HG03521 (cell line): Measurements from ENCODE around the gene PPP1R18.

ENCODE experiments used
- ATAC-seq: cut with Tn5 transposase; IDR thresholded peaks from one replicate; pipeline ENCODE4 v1.9.1; 2021; ENCODE audit warnings: mild to moderate bottlenecking, moderate library complexity; ENCODE audit not compliant: unreplicated experiment

The PPP1R18 gene

DNA sequence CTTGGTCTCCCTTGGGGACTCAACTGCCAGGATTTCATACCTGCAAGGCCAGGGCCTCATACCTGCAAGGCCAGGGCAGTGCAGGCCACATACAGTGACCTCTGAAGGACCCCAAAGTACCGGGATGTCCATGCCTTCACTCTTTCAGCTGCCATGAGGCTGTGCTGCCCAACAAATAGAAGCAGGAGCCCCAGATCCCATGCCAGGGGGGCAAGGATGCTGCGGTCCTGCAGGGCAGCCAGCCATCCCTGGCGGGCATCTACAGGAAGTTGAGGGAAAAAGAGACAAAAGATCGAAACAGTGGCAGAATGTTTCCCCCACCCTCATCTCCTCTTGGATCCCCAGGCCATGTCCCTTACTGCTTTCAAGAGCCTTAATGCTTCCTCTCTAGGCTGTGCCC lies 3.5 kb upstream of the PPP1R18 start:
- ATAC-seq = no peak

DNA sequence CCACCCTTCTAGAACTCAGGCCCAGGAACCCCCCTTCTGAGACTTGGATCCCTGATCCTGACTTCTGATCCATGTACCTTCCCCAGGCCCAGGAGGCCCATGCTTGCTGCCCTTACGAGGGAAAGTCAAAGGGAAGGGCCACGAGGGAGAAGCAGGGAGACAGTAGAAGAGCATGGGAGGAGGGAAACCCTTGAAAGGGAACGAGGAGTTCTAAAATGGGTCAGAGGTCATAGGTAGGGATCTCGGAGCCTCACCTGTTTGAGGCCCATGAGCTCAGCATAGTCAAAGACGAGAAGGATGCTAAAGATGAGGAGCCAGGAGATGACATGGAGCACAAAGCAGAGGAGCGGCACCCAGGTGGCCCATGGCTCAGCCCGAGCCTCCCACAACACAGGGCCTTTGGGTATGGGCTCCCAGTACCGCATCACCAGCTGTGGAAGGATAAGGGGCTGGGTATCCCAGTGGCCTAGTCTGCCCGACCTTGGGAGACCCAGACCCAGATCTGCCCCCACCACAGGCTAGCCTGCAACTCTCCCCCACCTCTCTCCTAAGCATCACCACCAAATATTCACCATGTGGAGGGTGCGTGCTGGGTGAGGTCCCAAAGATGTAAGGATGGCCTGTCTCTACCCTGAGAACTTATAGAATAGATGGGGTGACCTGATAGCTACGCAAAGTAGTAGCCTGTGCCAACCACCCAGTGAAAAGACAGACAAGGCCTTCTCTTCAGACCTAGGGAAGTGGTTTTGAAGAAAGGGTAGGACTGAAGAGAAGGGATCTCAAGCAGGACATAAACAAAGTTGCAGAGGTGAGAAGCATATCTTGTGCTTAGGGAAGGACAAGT lies 2.8 kb upstream of the PPP1R18 start:
- no peak for ATAC-seq

DNA sequence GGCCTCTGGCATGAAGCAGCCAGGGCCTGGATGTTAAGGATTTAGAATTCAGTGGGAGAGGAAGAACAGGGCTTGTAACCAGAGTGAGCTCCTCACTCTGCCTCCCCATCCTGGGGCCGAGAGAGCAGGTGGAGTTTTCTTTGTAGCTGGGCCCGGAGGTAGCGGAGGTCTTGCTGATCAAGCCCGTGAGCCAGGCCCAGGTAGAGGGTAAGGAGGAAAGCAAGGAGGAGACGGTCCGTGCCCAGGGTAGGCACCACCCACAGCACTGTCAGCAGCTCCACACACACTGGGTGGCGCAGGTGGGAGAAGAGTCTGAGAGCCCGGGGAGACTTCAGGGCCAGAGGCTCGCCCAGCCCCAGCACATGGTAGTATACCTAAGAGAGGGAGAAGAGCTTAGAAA lies 2.1 kb upstream of the PPP1R18 start:
- no peak for ATAC-seq

DNA sequence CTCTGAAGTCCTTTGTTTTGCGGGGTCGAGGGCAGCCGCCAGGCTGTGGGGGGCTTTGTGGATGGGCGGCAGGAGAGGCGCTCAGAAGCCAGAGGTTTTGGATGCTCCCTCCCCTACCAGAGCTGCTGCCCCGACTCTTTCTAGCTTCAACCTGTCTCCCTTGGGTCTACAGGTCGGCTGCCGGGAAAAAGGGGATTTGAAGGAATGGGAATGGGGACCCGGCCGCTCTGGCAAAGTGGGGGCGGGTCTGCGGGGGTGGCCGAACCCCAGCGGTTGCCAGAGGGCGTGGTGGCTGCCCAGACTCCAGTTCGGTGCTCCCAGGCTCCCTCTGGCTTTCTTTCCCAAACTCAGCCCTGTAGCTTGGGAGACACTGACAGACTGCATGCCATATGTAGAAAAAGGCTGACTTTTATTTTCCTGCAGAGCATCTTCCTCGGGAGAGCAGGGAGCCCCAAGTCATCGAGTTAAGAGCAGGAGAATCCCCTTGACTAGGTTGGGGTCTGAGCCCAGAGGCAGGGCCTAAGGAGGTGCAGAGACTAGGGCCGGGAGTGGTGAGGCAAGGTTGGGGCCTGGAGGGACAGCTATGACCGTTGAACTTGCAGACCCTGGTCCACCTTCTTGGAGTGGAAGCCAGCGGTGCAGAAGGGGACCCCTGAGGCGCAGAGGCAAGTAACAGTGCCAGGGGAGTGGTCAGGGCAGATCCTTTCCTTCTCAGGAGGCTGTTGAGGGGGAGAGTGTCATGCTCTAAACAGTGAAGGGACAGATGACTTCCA lies 1.4 kb upstream of the PPP1R18 start:
- no peak for ATAC-seq

DNA sequence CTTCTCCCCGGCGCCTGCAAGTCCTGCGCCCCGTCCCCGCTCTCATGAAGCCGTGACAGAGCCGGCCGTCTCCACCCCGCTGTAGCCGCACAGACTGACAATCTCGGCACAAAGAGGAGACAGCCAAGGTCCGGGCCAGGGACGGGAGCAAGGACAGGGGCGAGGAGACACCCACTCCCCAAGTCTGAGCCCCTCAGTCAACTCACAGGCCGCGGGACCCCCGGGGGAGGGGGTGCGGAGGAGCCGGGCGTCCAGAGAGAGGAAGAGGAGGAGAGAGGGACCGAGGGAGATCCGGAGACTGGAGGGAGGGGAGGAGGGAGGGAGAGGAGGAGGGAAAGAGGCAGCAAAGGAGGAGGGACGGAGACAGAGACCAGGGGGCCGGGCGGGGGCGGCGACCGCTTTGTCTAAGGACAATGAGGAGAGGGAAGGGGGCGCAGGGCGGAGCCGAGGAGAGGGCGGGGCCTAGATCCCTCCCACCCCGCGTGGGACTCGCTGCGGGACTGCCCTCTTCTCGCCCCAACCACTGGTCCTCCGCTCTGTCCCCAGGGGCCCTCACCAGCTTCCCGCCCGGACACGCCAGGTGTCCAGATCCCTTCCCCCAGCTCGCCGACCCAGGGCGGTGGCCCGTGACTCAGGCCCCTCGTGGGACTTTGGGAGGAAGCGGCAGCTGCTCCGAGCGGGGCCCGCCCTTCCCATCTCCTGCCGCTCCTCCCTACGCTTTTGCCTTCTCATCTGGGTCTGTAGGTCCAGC lies 638 bp upstream of the PPP1R18 start:
- ATAC-seq = peak; percentile 46

DNA sequence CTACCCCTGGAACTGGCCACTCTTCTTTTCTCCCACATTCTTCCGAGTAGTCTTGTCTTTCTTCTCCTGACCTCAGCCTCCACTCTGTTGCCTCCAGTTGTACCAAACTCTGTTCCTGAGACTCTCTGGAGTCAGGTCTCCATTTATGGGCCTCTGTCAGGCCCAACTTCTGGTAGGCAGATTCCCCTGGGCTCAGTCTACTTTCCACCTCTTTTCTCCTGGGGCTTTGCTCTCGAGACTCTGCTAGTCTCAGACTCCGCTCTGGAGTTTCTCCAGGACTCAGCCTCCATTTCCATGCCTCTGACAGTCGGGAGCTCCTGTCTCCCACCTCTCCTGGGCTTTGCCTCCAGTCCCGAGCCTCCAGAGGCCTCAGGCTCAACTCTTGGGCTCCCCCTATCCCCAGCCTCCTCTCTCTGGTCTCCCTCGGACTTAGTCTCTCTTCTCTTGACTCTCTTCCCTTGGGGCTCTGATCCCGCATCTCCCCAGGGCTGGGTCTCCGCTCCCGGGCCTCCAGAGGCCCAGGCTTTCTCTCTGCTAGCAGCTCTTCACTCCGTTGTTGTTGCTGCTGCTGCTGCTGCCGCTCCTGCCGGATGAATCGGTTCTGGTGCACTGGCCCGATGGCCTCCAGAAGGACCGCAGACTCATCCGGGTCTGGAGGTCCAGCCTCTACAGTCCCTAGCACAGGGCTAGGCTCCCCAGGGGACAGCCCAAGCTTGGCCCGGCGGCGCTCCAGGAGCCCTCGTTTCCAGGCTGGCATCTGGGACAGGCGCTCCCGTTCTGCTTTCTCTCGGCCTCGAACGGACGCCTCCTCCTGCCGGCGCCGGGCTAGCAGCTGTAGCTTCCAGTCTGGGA lies 1.1 kb downstream of the PPP1R18 start:
- ATAC-seq = no peak

DNA sequence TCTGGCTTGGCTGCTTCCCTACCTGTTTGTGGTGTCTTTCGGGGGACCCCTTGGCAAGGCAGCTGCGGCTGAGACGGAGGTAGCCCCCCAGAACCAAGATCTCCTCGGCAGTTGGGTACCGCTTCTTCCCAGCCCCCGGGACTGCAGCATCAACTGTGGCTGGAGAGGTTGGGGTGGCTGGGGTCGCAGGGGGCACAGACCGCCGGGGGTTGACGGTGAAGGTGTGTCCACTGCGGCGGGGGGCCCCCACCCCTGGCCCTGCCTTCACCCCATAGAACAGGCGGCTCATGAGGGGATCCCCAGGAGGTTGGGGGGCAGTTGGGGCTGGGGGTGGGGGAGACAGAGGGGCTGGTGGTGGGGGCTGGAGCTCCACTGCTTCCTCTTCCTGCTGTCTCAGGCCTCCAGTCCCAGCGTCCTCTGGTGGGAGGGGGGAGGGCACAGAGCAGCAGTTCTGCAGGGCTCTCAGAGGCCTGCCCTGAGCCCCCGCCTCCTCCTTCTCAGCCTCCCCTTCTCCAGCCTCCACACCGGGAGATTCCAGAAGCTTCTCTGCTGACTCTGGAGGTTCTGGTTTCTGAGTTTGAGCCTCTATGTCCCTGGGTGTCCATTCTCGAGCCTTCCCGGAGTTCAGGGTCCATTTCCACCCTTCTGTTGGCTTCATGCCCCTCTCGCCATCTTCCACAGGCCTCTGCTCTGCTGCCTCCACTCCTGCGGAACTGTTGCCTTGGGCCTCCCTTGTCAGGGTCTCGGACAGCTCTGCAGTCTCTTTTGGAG lies 1.9 kb downstream of the PPP1R18 start:
- no peak for ATAC-seq

DNA sequence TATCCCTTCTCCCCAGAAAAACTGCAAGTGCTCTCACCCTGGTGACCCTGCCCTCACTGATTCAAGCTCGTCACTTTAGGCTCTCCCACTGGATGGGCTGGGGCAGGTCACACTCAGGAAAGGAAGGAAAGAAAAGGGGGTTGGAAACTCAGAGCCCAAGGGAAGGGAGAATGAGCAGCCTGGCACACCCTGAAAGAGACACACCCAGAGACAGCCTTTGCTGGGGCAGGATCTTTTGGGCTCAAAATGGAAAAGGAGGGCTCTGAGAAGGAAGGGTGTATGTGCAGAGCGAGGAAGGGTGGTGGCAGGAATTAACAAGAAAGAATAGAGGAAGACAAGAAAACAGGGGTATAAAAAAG lies 2.5 kb downstream of the PPP1R18 start:
- no peak for ATAC-seq

DNA sequence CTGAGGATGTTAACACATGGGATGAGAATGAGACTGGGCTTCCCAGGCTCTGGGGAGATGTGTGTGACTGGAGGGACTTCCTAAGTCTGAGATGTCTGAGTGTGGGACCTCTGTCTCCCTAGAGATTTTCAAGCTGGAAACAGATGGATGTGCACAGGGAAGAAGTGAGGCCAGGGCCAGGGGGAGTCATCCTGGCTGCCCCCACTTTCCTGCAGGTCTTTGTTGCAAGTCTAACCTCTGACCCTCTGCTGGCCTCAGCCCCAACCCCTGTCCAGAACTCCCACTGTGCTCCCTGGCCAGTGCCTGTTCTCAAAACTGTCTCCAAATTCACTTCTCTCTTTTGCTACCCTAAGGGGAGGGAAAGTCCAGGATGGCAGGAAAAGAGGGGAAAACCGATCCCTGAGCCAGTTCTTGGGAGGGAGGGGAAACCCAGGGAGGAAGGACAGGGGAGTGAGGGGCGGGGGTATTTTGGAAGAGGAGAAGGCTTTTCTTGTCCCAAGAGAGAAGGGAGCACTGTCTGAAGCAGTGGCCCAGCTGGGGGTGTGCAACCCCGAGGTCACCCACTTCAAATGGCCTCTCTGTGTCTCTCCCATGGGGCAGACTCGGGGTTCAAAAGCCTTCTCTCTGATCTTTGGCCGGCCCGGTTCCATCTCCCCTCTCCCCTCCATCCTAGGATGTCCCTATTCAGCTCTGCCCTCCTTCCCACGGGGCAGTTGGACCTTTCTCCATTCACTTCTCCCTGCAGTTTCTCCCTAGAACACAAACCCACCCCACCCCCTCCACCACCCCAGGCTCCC lies 3.1 kb downstream of the PPP1R18 start:
- ATAC-seq = no peak

DNA sequence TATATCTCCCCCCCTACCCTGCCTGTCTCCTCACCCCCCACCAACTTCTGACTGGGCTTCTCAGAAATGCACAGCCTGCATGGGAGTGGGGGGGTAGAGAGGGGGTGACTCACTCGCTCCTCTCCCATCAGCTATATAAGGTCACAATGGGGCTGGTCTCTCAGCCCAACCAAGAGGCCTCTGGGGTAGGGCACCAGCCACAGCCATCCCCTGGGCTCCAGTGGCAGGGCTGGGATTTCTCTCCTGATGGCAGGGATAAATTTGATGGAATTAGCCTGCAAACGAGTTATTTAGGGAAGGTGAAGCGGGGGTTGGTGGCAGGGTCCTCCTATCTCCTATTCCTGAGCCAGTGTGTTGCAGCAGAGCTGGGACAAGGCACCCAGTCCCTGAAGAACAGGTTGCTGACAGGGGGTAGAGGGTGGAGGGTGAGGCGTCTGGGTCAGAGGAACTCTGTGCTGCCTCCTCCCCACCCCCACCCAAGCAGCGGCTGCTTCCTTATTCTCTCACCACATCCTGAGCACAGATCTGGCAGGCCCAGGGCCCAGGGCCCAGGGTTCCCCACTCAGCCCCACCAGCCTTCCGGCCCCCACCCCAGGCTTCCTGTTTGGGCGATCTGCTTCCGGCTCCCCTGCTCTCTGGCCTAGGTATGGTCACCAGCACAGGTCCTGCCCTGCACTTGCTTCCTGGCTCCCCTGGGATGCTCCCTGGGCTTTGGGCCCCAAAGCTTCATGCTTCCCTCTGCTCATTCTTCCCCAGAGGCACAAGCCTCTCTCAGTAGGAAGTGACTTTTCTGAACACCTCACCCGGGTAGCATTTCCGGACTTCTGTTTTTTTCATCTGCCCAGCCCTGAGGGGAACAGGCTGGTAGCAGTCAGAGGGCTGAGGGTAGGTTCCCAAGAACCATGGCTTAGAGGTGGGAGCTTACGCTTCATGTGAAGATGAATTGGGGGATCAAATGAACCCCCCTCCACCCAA lies 4.0 kb downstream of the PPP1R18 start:
- peak; percentile 31 for ATAC-seq

DNA sequence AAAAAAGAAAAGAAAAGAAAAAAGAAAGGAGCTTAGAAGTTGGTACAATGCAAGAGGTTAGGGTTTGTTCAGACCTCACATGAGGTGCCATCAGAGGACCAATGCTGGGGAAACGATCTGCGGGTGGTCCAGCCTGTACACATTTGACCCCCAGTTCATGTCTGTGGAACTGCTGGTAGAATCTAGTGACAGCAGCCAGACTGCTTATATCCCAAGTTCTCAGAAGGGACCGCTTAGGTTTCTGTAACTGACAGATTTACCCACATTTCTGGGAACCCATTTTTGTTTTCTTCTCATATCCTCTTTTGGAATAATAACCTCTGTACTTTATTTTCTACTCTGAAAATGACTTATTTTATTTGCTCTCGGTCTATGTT lies 4.7 kb downstream of the PPP1R18 start:
- ATAC-seq = no peak

DNA sequence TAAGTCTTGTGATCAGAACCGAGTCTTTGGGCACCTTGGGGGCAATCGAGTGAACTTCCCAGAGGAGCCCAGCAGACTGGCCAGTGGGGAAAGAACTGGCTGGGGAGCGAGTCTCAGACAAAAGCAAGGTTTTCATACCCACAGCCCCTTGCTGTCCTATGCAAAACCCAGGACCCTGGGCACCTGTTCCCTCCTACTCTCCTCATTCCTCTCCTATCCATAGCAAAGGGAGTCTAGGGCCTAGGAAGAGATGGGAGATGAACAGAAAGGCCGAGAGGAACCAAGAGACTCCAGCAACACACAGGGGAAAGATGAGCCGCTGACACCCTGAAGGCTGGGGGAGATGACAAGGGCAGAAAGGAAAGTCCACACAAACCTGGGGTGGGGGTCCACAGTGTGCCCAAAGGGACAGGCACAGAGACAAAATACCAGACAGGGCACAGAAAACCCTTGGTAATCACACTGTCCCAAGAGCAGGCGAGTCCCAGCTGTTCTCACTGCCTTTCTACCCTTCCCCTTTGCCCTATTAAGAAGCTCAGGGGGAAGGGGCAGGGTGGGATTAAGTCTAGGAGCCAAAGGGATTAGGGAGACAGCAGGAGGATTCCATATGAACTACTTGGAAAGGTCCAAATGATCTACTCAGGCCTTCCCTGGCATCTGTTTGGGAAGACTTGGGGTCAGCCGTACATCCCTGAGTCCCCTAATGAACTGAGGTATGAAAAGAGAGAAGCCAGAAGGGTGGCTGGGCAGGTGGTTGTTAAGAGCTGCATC lies 6.5 kb downstream of the PPP1R18 start:
- ATAC-seq = no peak

DNA sequence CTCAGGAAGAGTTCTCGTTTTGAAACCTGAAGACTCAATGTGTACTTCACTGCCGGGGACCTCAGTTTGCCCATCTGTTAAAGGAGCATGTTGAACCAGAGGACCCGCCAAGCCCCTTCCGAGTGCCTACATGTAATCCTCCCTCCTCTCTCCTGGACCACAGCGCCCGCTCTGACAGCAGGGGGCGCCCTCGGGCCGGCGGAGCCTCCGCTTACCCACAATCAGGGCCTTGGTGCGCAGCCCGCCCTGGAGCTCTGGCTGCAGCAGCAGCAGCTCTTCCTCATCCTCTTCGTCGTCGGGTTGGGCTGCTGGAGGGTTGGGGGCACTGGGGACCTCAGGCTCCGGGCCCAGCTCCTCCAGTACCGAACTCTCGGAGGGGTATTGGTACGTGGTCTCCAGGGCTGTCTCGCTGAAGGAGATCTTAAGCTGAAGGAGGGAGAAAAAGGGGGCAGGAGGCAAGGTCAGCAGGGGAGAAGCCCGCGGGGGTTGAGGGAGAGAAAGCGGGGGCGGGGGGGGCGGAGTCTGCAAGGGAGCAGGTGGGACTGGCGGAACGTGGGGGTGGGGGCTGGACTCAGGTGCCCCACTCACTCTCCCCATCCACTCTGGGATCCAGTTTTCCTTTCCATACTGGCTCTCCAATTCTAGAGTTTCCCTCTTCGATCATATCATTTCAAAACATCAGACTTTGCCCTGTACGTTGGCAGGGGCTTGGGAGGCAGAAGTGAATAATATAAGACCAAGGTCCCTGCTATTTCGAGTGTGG lies 7.3 kb downstream of the PPP1R18 start:
- ATAC-seq = no peak

DNA sequence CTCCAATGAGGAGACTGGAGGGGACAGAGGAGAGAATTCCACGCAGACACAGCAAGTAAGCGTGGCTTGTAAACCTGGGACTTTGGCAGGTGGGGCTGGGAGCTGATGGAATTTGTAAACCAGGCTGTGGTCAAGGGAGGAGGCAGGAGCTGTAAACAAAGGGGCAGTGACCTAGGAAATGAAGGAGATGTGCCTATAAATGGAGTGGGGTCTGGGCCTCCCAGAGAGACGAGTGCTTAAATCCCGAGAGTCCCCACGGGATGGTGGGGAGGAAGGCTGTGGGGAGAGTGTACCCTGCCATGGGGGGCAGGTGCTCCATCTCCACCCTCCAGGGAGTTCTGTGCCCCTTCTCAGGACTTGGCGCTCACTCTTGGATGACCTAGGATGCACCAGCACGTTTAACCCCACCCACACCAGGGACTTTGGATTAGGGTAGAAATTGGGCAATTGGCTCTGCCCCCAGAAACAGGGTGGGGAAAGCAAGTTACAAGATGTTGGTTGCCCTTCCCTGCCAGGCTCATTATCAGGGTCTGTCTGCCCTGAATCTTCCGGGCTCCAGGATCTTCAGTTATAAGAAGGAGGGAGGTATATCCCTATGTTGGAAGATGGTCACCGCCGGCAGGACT lies 9.7 kb downstream of the PPP1R18 start:
- no peak for ATAC-seq

DNA sequence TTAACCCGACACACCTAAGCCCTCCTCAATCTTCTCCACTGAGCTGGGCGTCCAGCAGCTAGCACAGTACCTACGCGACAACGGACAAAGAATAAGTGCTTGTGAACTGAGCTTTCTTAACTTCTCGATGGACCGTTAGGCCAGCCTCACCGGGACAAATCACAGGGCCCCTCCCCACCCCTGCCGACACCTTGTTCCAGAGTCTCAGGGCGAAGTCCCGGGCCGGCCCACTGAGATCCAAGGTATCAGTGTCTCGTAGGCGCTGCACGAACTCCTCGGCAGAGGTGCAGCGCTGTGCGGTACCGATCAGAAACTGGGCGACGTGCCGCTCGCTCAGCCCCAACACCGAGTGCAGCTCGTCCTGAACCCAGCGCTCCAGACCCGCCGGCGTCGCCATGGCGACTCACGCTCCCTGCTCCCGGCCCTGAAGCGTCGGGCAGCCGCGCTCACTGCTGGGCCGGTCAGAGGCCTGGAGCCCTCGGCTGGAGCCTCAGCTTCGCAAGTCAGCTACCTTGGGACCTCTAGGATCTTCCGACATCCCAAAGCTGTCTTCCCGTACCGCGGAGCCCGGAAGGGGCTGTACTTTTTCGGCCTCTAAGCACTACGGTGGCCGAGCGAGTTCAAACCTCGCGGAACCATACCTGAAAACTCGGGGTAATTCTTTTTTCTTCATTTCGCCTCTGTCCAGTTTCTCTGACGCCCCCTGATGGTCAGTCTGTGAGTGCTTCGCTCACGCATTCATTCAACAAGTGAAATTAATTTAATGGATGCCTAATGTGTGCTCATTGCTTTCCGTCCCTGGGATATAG lies 13.8 kb downstream of the PPP1R18 start, which contains the start of gene DHX16:
Gene DHX16, minus strand, starts transcription at position 562 of the 809 bp plus-strand sequence. Its CDS starts 165 bp downstream, at position 397.
- peak; percentile 65 for ATAC-seq
